ENCODE measurements around the gene SERPINA3.
A peak's percentile ranks its signal among the peaks of the same experiment; 100 is the strongest.
"Not testable (repeated sequence)": the region's sequence is repeated elsewhere in the genome, so short reads cannot be mapped to it uniquely, and the experiment has no call there.

The SERPINA3 gene

GRCh38 chr14:94636744-94637412 lies 24.7 kb downstream of the SERPINA3 start:
- DNase-seq = peak; percentile 12

- not testable (repeated sequence) for DNase-seq
Measured at GRCh38 chr14:94637814-94638213, 25.6 kb downstream of the SERPINA3 start.

- no peak for DNase-seq
Measured at GRCh38 chr14:94638339-94638738, 26.1 kb downstream of the SERPINA3 start.

- no peak for DNase-seq
Measured at GRCh38 chr14:94638961-94639817, 27.0 kb downstream of the SERPINA3 start.

- DNase-seq = no peak
Measured at GRCh38 chr14:94640721-94641631, 28.8 kb downstream of the SERPINA3 start.

- no peak for DNase-seq
Measured at GRCh38 chr14:94641632-94641955, 29.4 kb downstream of the SERPINA3 start.

DNA sequence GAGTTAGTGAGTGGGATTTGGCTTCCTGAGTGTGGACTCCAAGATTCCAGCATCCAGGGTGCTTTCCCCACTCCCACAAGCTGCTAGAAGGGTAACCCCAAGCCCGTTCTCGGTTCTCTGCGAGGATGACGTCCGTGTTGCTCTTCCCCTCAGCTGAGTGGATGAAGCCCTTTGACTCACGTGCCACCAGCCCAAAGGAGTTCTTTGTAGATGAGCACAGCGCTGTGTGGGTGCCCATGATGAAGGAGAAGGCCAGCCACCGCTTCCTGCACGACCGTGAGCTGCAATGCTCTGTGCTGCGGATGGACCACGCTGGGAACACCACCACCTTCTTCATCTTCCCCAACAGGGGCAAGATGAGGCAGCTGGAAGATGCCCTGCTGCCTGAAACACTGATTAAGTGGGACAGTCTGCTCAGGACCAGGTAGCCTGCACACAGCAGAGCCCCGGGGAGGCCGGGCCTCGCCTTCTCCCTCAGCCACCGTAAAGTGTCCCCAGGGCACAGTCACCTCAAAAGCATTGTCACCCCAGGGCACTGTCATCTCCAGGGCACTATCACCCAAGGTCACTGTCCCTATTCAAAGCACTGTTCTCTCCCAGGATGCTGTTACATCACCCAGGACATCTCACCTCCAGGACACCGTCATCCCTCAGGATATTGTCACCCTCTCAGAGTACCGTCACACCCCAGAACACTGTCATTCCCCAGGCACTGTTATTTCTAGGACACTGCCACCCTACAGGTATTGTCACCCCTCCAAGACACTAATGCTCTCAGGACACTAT lies 31.3 kb downstream of the SERPINA3 start:
- no peak for DNase-seq

GRCh38 chr14:94644102-94644535 lies 31.9 kb downstream of the SERPINA3 start:
- DNase-seq = no peak

DNA sequence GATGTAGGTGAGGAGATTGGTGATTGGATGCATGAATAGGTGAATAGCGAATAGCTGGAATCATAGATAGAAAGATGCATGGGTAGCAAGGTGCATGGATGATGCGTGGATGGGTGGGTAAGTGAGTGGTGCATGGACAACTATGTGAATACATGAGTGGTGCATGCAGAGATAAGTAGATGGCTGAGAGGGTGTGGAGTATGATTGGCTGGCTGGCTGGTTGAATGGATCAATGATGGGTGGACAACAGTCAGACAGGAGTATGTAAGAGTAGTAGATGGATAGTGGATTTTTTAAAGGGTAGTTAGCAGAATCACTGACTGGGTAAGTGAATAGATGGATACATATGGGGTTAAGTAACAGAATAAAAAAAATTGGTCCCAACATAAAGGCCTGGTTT lies 33.9 kb downstream of the SERPINA3 start:
- DNase-seq = no peak

GRCh38 chr14:94646481-94646880 lies 34.3 kb downstream of the SERPINA3 start:
- no peak for DNase-seq

DNA sequence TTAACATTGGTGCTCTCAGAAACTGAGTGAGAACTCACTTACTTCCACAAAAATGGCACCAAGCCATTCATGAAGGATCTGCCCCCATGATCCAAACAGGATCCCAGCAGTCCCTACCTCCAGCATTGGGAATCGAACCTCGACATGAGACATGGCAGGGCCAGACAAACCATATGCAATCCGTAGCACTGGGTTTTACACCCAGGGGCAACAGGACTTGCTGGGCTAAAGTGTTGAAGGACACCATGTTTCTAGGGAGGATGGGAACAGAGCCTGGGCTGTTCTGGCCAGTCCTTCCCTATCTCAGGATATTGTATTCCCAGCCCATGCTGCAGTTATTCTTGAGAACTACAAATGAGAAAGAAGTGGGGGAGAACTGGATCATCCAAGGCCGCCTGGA lies 36.6 kb downstream of the SERPINA3 start:
- no peak for DNase-seq

DNA sequence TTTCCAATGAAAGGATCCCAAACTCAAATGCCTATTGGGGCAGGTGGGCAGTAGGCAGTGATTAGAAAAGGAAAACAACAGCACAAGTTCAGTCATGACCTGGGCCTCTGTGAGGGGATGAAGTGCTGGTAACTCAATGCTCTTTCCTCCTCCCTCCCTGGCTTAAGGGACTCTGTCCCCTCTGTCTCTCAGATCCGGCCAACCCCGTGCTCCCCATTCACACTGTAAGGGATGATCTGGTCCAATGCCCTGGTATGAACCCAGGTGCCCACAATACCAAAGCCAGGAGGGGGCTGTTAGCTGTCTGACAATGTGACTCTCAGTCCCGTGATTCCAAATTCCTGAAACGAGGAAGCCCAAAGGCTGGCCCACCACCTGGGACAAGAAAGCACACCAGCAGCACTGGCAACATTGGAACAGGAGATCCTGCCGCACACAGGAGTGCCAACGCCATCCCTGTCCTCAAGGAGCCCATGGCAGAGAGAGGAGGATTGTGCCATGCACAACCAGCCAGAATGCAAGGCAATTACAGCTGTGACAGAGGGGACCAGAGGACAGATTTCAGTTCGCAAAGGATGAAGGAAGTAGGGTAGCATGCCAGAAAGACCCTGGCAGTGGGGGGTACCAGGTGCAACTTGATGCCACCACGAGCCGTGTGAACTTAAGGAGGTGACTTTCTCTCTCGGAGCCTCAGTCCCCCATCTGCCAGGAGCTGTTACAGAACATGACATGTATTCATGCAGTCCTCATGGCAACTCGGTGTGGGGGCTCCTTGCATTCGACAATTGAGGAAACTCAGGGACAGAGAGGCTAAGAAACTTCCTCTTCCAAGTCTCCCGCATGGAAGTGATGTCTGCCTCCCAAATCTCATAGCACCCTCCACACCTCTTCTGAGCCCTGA lies 37.6 kb downstream of the SERPINA3 start:
- no peak for DNase-seq

GRCh38 chr14:94650444-94650775 lies 38.2 kb downstream of the SERPINA3 start:
- no peak for DNase-seq

DNA sequence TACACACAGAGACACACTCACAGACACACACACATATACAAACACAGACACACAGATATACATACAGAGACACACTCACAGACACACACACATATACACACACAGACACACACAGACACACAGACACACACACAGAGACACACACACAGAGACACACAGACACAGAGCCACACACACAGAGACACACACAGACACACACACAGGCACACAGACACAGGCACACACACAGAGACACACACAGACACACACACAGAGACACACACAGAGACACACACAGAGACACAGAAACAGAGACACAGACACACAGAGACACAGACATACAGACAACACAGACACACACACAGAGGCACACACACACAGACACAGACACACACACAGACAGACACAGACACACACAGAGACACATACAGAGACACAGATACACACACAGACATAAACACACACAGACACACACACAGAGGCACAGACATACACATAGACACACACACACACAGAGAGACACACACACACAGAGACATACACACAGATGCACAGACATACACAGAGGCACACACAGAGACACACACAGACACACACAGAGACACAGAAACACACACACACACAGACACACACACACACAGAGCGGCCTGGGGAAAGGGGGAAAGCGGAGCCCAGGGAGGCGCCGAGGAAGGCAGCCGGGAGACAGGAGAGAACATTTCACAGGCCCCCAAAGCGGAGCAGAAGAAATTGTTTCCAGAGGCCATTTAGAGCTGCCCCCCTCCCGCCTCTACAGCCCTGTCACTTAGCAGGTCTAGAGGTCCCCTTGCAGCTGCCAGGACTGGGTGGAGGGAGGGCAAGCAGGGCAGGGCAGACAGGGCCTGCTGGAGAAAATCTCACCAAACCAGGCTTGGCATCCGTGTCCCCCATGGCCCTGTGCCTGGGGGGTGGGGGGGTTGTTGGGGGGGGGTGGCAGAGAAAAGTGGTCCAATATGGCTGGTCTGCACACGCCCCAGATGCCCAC lies 38.9 kb downstream of the SERPINA3 start:
- DNase-seq = no peak

GRCh38 chr14:94653321-94653720 lies 41.1 kb downstream of the SERPINA3 start:
- no peak for DNase-seq

DNA sequence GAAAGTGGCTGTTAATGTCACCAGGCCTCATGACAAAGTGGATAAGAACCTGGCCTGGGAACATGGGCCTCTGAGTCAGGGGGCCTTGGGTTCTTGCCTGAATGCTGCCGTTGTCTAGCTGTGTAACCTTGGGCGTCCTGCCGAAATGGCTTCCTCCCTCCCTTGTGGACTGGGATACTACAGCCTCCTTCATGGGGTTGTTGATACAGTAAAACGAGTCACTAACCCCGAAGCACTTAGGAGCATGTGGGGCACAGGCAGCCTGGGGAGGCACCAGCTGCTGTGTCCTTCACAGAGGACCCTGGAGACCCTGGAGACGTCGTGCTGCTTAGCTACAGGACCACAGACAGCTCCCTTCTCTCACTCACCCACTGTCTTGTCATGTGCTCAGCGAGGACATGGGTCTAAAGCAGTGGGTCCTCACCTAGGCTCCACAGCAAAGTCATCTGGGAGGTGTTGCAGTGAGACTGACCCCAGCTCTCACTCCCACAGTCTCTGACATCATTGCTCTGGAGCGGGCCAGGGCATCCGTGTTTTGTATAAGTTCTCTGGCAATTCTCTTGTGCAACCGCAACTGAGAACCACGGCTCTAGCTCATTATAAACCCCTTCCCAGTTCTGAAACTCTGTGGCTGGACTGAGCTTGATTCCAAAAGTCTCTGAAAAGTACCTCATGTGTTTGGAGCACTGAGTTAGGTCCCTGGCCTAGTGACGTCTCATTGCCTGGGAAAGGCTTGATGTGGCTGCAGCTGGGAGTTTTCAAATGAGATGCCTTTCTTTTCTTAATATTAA lies 42.1 kb downstream of the SERPINA3 start:
- DNase-seq = no peak

- no peak for DNase-seq
Measured at GRCh38 chr14:94655169-94655710, 43.0 kb downstream of the SERPINA3 start.

DNA sequence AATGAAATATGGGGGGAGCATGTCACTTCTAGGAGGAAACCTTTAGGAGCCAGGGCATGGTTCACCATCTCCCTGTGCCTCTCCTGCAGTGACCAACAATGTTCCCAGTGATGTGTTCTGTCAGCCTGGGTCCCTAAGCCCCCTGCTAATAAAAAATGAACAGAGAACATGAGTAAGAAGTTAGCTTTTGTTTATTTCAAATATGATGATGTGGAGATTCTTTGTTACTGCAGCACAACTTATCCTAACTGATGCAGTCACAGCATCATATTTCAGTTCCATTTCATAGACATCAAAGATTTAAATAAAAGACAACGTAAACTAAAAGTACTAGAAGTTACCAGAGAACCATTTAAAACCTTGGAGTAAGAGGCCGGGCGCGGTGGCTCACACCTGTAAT lies 43.9 kb downstream of the SERPINA3 start:
- DNase-seq = no peak

- no peak for DNase-seq
Measured at GRCh38 chr14:94659256-94659655, 47.1 kb downstream of the SERPINA3 start.
